Mucosa of descending colon (tissue), 3 donors: ENCODE results near the gene SORCS2. TPM values are rescaled to one million over a fixed set of nuclear protein-coding genes. Genes with fewer than 3 reads are reported as not detected.

Experiments used
- ATAC-seq: fragments of 200-7000 bp; cut with Tn5 transposase; one replicate; pipeline ENCODE4 v1.9.1; 2020; ENCODE audit warnings: mild to moderate bottlenecking, moderate library complexity
- DNase-seq, 3 donors: peaks; one replicate each; pipeline ENCODE4 v3.0.0-alpha.2; 2020
- H3K36me3 ChIP-seq: fragments of 200-600 bp; one replicate; pipeline ENCODE4 v1.8.0; 2021; ENCODE audit warnings: low read depth, mild to moderate bottlenecking
- H3K4me1 ChIP-seq: fragments of 200-600 bp; one replicate; pipeline ENCODE4 v1.8.0; 2021; ENCODE audit warnings: low read depth, mild to moderate bottlenecking
- H3K4me3 ChIP-seq: fragments of 200-600 bp; one replicate; pipeline ENCODE4 v1.8.0; 2021; ENCODE audit warnings: mild to moderate bottlenecking
- H3K9me3 ChIP-seq: fragments of 200-600 bp; one replicate; pipeline ENCODE4 v1.8.0; 2021; ENCODE audit warnings: mild to moderate bottlenecking
- CTCF ChIP-seq: fragments of 200-600 bp; IDR thresholded peaks from one replicate; pipeline ENCODE4 v1.8.0; 2022; ENCODE audit warnings: antibody characterized with exemption, mild to moderate bottlenecking
- intact Hi-C, 2 donors: fragments of 100-400 bp; cut with DNase I in 1 of 2; cut with micrococcal nuclease in 1 of 2; formaldehyde crosslinking; loops; one replicate each; pipeline versions ENCODE4 v1.11.0 to v1.11.1; 2022; cut with DNase I, micrococcal nuclease
- total RNA-seq, 3 donors: library from RNA; stranded (reverse); fragmentation: NEBNext Ultra II Directional in 2 of 3; extraction: Animal tissue kit (Norgen Biotek cat#: 25700) in 2 of 3; gene quantifications; one replicate each; pipeline versions ENCODE4 v1.2.1 to v1.2.4, GENCODE V29; 2021 to 2023
- donor health status: DM: no; HTN: no; CAD: no; lungs with moderate emphysema.
- donor health status: DM: no; HTN: no; CAD: no.
- donor health status: DM: no; HTN: yes; CAD: no.

Gene SORCS2
- total RNA-seq, 3 donors from 2014 or later: 0.20 to 3.1 (median 1.5) TPM

- no peaks in the 10 kb centered on the region for H3K9me3 ChIP-seq
- no peak for DNase-seq
- intact Hi-C loops: no loop called here
- no peak for TF ChIP-seq CTCF
- no peak overlapping the region for H3K4me3 ChIP-seq
- ATAC-seq: no peak
- no peaks in the 10 kb centered on the region for H3K36me3 ChIP-seq
- no peaks in the 10 kb centered on the region for H3K4me1 ChIP-seq
Observed at GRCh38 chr4:7359400-7360062, 167.2 kb downstream of the SORCS2 start.

- intact Hi-C loops: no loop called here
- H3K36me3 ChIP-seq: no peaks in the 10 kb centered on the region
- DNase-seq (no peak), ATAC-seq (no peak)
- TF ChIP-seq CTCF: no peak
- no peaks in the 10 kb centered on the region for H3K4me1 ChIP-seq
- no peaks in the 10 kb centered on the region for H3K9me3 ChIP-seq
- H3K4me3 ChIP-seq: no peak overlapping the region
Observed at GRCh38 chr4:7360806-7361205, 168.5 kb downstream of the SORCS2 start.

- intact Hi-C loops: no loop called here
- Histone ChIP-seq H3K9me3 (no peaks in the 10 kb centered on the region), H3K36me3 (no peaks in the 10 kb centered on the region), H3K4me1 (no peaks in the 10 kb centered on the region), H3K4me3 (no peak overlapping the region)
- no peak for TF ChIP-seq CTCF
- ATAC-seq (peak; percentile 27), DNase-seq (peak in 1 of 3 donors; percentile 27)
Observed at GRCh38 chr4:7361280-7361895, 169.1 kb downstream of the SORCS2 start.

- intact Hi-C loops: no loop called here
- no peak for TF ChIP-seq CTCF
- H3K4me3 ChIP-seq: no peak overlapping the region
- ATAC-seq (no peak), DNase-seq (no peak)
- H3K36me3 ChIP-seq: no peaks in the 10 kb centered on the region
- no peaks in the 10 kb centered on the region for H3K9me3 ChIP-seq
- H3K4me1 ChIP-seq: no peaks in the 10 kb centered on the region
Observed at GRCh38 chr4:7362341-7362740, 170.0 kb downstream of the SORCS2 start.

- H3K36me3 ChIP-seq: no peaks in the 10 kb centered on the region
- intact Hi-C loops: no loop called here
- TF ChIP-seq CTCF: no peak
- no peaks in the 10 kb centered on the region for H3K4me1 ChIP-seq
- ATAC-seq (no peak), DNase-seq (no peak)
- H3K9me3 ChIP-seq: no peaks in the 10 kb centered on the region
- H3K4me3 ChIP-seq: no peak overlapping the region
Observed at GRCh38 chr4:7362862-7363430, 170.6 kb downstream of the SORCS2 start.
